DND-41 (cell line): Measurements from ENCODE around the gene TMEM44.

Experiments
- ATAC-seq: fragments of 200-7000 bp; cut with Tn5 transposase; 3 replicates; pipeline ENCODE4 v1.9.1; 2021; ENCODE audit warnings: low read depth; ENCODE audit not compliant: insufficient read depth
- DNase-seq: peaks from one replicate; pipeline ENCODE4 v3.0.0-alpha.2; 2020
- H2AFZ ChIP-seq: 2 replicates; pipeline ENCODE4 v1.6.0; 2012; ENCODE audit warnings: low read depth, low read length
- H3K27ac ChIP-seq: 2 replicates; pipeline ENCODE4 v1.5.1; 2012; ENCODE audit warnings: low read length, inconsistent platforms
- H3K27me3 ChIP-seq: fragments of 200-600 bp; sonication (generic); 2 replicates; pipeline ENCODE4 v1.6.0; 2012; ENCODE audit warnings: low read length, mild to moderate bottlenecking, inconsistent platforms; ENCODE audit not compliant: insufficient read depth, poor library complexity
- H3K36me3 ChIP-seq: 2 replicates; pipeline ENCODE4 v1.5.1; 2012; ENCODE audit warnings: low read length, inconsistent platforms; ENCODE audit not compliant: insufficient read depth
- H3K4me1 ChIP-seq: 2 replicates; pipeline ENCODE4 v1.5.1; 2012; ENCODE audit warnings: mild to moderate bottlenecking, low read length; ENCODE audit not compliant: insufficient read depth
- H3K4me2 ChIP-seq: 2 replicates; pipeline ENCODE4 v1.6.0; 2012; ENCODE audit warnings: mild to moderate bottlenecking, moderate library complexity, low read length, inconsistent platforms; ENCODE audit not compliant: insufficient read depth
- H3K4me3 ChIP-seq, 2 experiments: fragments of 200-600 bp in 1 of 2; shearing (Covaris generic) in 1 of 2; 2 replicates each; pipeline ENCODE4 v1.5.1; 2012 to 2016; ENCODE audit warnings: inconsistent platforms in 2 of 2, low read length in 2 of 2, mild to moderate bottlenecking in 2 of 2, low read depth in 1 of 2, moderate library complexity in 1 of 2
- H3K79me2 ChIP-seq: 2 replicates; pipeline ENCODE4 v1.6.0; 2012; ENCODE audit warnings: low read length, inconsistent platforms; ENCODE audit not compliant: insufficient read depth
- H3K9ac ChIP-seq: 2 replicates; pipeline ENCODE4 v1.6.0; 2012; ENCODE audit warnings: low read depth, mild to moderate bottlenecking, inconsistent platforms, low read length, moderate library complexity
- H3K9me3 ChIP-seq: 2 replicates; pipeline ENCODE4 v1.5.1; 2012; ENCODE audit warnings: low read length, moderate library complexity, mild to moderate bottlenecking, inconsistent platforms; ENCODE audit not compliant: insufficient read depth, severe bottlenecking
- H4K20me1 ChIP-seq: 2 replicates; pipeline ENCODE4 v1.6.0; 2012; ENCODE audit warnings: low read length; ENCODE audit not compliant: insufficient read depth
- CTCF ChIP-seq: IDR thresholded peaks from 2 replicates; pipeline ENCODE4 v1.5.1; 2012; ENCODE audit warnings: borderline replicate concordance, low read length, moderate library complexity, mild to moderate bottlenecking; ENCODE audit not compliant: poor library complexity, severe bottlenecking; ENCODE audit errors: extremely low read depth
- EZH2 ChIP-seq: IDR thresholded peaks from 3 replicates; pipeline ENCODE4 v1.6.1; 2012; ENCODE audit warnings: borderline replicate concordance, low read depth, mild to moderate bottlenecking, moderate library complexity, low read length, inconsistent platforms; ENCODE audit not compliant: severe bottlenecking

TMEM44 gene

GRCh38 chr3:194555175-194556062 lies 77.8 kb downstream of the TMEM44 start:
- DNase-seq (no peak), ATAC-seq (no peak)
- no peaks in the 10 kb centered on the region for H3K9me3 ChIP-seq
- H3K79me2 ChIP-seq: no peaks in the 10 kb centered on the region
- no peaks in the 10 kb centered on the region for H3K36me3 ChIP-seq
- TF ChIP-seq EZH2 (no peak), CTCF (no peak)
- no peak overlapping the region for H3K4me3 ChIP-seq
- no peaks in the 10 kb centered on the region for H3K4me1 ChIP-seq
- no peaks in the 10 kb centered on the region for H3K27me3 ChIP-seq
- H3K27ac ChIP-seq: no peak overlapping the region
- no peak overlapping the region for H3K4me2 ChIP-seq
- H4K20me1 ChIP-seq: no peaks in the 10 kb centered on the region
- H2AFZ ChIP-seq: no peak overlapping the region
- no peak overlapping the region for H3K9ac ChIP-seq

GRCh38 chr3:194554473-194555123 lies 78.6 kb downstream of the TMEM44 start:
- H3K9ac ChIP-seq: no peak overlapping the region
- no peak overlapping the region for H3K4me2 ChIP-seq
- no peaks in the 10 kb centered on the region for H3K79me2 ChIP-seq
- no peak overlapping the region for H3K4me3 ChIP-seq
- no peaks in the 10 kb centered on the region for H3K36me3 ChIP-seq
- no peak overlapping the region for H2AFZ ChIP-seq
- no peaks in the 10 kb centered on the region for H3K4me1 ChIP-seq
- ATAC-seq (no peak), DNase-seq (no peak)
- no peaks in the 10 kb centered on the region for H4K20me1 ChIP-seq
- no peaks in the 10 kb centered on the region for H3K9me3 ChIP-seq
- H3K27me3 ChIP-seq: no peaks in the 10 kb centered on the region
- H3K27ac ChIP-seq: no peak overlapping the region
- TF ChIP-seq EZH2: no peak
- TF ChIP-seq CTCF: no peak

- H3K9ac ChIP-seq: no peak overlapping the region
- no peaks in the 10 kb centered on the region for H3K9me3 ChIP-seq
- no peak for TF ChIP-seq EZH2
- TF ChIP-seq CTCF: no peak
- H3K27ac ChIP-seq: no peak overlapping the region
- no peaks in the 10 kb centered on the region for H3K27me3 ChIP-seq
- H3K4me2 ChIP-seq: no peak overlapping the region
- no peak overlapping the region for H2AFZ ChIP-seq
- no peak for ATAC-seq
- H3K4me3 ChIP-seq: no peak overlapping the region
- no peaks in the 10 kb centered on the region for H3K36me3 ChIP-seq
- no peaks in the 10 kb centered on the region for H3K4me1 ChIP-seq
- H4K20me1 ChIP-seq: no peaks in the 10 kb centered on the region
- DNase-seq: no peak
- no peaks in the 10 kb centered on the region for H3K79me2 ChIP-seq
Measured at GRCh38 chr3:194552327-194552949, 80.8 kb downstream of the TMEM44 start.
